ENCODE measurements around the gene ADIPOR1. TPM values are rescaled to one million over a fixed set of nuclear protein-coding genes. Genes with fewer than 3 reads are reported as not detected.

ADIPOR1 gene
- total RNA-seq, 1 experiment from 2014 or later = 71.4 TPM

DNA sequence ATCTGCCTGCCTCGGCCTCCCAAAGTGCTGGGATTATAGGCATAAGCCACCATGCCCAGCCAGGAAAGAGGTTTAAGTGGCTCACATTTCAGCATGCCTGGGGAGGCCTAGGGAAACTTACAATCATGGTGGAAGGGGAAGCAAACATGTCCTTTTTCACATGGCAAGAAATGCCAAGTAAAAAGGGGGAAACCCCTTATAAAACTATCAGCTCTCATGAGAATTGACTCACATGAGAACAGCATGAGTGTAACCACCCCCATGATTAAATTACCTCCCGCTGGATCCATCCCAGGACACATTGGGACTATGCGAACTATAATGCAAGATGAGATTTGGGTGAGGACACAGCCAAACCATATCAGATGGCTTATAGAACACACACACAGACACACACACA lies 22.3 kb downstream of the ADIPOR1 start:
- Histone ChIP-seq H3K4me3 (ENCODE audit: low read depth, low read length) (no peak overlapping the region), H3K4me1 (no peaks in the 10 kb centered on the region), H3K9me3 (peaks cover 5% of the 10 kb centered on the region; the same call in 1 of the 2 replicates), H3K27me3 (replicated peaks; ENCODE audit: control insufficient read depth, insufficient read depth, low read length) (no peaks in the 10 kb centered on the region), H3K36me3 (ENCODE audit: control insufficient read depth, insufficient read depth, low read length) (no peaks in the 10 kb centered on the region; the same call in 1 of the 2 replicates)
- ChIA-PET POLR2A (no interaction called here), CTCF (no interaction called here)
- Mint-ChIP-seq H3K27ac (ENCODE audit: unreplicated experiment) (no peak overlapping the region), H3K36me3 (ENCODE audit: insufficient read depth, unreplicated experiment) (peaks cover 4% of the 10 kb centered on the region), H3K27me3 (ENCODE audit: insufficient read depth, unreplicated experiment) (no peaks in the 10 kb centered on the region), H3K4me1 (ENCODE audit: low read depth, unreplicated experiment) (no peaks in the 10 kb centered on the region), H3K9me3 (ENCODE audit: unreplicated experiment) (peaks cover 21% of the 10 kb centered on the region), H3K4me3 (ENCODE audit: unreplicated experiment) (no peak overlapping the region)
- intact Hi-C loops (cut with micrococcal nuclease; ENCODE audit: unreplicated experiment) = no loop called here
- TF ChIP-seq, protein P1, sequence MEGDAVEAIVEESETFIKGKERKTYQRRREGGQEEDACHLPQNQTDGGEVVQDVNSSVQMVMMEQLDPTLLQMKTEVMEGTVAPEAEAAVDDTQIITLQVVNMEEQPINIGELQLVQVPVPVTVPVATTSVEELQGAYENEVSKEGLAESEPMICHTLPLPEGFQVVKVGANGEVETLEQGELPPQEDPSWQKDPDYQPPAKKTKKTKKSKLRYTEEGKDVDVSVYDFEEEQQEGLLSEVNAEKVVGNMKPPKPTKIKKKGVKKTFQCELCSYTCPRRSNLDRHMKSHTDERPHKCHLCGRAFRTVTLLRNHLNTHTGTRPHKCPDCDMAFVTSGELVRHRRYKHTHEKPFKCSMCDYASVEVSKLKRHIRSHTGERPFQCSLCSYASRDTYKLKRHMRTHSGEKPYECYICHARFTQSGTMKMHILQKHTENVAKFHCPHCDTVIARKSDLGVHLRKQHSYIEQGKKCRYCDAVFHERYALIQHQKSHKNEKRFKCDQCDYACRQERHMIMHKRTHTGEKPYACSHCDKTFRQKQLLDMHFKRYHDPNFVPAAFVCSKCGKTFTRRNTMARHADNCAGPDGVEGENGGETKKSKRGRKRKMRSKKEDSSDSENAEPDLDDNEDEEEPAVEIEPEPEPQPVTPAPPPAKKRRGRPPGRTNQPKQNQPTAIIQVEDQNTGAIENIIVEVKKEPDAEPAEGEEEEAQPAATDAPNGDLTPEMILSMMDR (IDR thresholded peaks at IDR 0.05; ENCODE audit: insufficient read depth in 1 of 2, low read depth in 1 of 2, low read length in 1 of 2, severe bottlenecking in 1 of 2, unreplicated experiment in 1 of 2) = no peak
- DNase-seq = no peak
- no TSS peak for BruUV-seq (replicated peaks)

DNA sequence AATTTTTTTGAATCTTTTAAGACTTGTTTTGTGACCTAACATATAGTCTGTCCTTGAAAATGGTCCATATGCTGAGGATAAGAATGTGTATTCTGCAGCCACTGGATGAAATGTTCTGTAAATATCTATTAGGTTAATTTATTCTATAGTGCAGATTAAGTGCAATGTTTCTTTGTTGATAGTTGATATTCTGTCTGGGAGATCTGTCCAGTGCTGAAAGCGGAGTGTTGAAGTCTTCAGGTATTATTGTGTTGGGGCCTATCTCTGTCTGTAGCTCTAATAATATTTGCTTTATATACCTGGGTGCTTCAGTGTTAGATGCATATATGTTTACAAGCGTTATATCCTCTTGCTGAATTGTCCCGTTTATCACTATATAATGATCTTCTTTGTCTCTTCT lies 23.4 kb downstream of the ADIPOR1 start:
- peaks cover 5% of the 10 kb centered on the region; the same call in 1 of the 2 replicates for H3K9me3 ChIP-seq
- no peak for DNase-seq
- no peak overlapping the region for H3K4me3 ChIP-seq (ENCODE audit: low read depth, low read length)
- no peaks in the 10 kb centered on the region for H3K4me1 ChIP-seq
- no peaks in the 10 kb centered on the region for H3K27me3 ChIP-seq (replicated peaks; ENCODE audit: control insufficient read depth, insufficient read depth, low read length)
- no peaks in the 10 kb centered on the region; the same call in 1 of the 2 replicates for H3K36me3 ChIP-seq (ENCODE audit: control insufficient read depth, insufficient read depth, low read length)
- intact Hi-C loops (cut with micrococcal nuclease; ENCODE audit: unreplicated experiment) = no loop called here
- TF ChIP-seq, protein P1 (IDR thresholded peaks at IDR 0.05; ENCODE audit: insufficient read depth in 1 of 2, low read depth in 1 of 2, low read length in 1 of 2, severe bottlenecking in 1 of 2, unreplicated experiment in 1 of 2) = no peak
- Mint-ChIP-seq H3K4me1 (ENCODE audit: low read depth, unreplicated experiment) (no peaks in the 10 kb centered on the region), H3K9me3 (ENCODE audit: unreplicated experiment) (peaks cover 21% of the 10 kb centered on the region), H3K27ac (ENCODE audit: unreplicated experiment) (no peak overlapping the region), H3K4me3 (ENCODE audit: unreplicated experiment) (no peak overlapping the region), H3K27me3 (ENCODE audit: insufficient read depth, unreplicated experiment) (no peaks in the 10 kb centered on the region), H3K36me3 (ENCODE audit: insufficient read depth, unreplicated experiment) (no peaks in the 10 kb centered on the region)
- POLR2A ChIA-PET = no interaction called here
- CTCF ChIA-PET = no interaction called here
- no TSS peak for BruUV-seq (replicated peaks)

DNA sequence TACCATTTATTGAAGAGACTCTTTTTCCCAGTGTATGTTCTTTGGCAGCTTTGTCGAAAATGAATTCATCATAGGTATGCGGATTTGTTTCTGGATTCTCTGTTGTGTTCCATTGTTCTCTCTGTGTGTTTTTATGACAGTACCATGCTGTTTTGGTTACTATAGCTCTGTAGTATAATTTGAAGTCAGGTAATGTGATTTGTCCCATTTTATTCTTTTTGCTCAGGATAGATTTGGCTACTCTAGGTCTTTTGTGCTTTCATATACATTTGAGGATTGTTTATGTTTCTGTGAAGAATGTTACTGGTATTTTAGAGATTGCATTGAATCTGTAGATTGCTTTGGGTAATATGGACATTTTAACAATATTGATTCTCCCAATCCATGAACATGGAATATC lies 25.6 kb downstream of the ADIPOR1 start:
- no peak overlapping the region for H3K4me3 ChIP-seq (ENCODE audit: low read depth, low read length)
- no peaks in the 10 kb centered on the region for H3K4me1 ChIP-seq
- DNase-seq = no peak
- H3K27ac Mint-ChIP-seq (ENCODE audit: unreplicated experiment) = no peak overlapping the region
- no TSS peak for BruUV-seq (replicated peaks)
- intact Hi-C loops (cut with micrococcal nuclease; ENCODE audit: unreplicated experiment) = no loop called here
- peaks cover 2% of the 10 kb centered on the region for H3K36me3 Mint-ChIP-seq (ENCODE audit: insufficient read depth, unreplicated experiment)
- H3K27me3 ChIP-seq (replicated peaks; ENCODE audit: control insufficient read depth, insufficient read depth, low read length) = no peaks in the 10 kb centered on the region
- CTCF ChIA-PET = no interaction called here
- POLR2A ChIA-PET = no interaction called here
- no peaks in the 10 kb centered on the region for H3K36me3 ChIP-seq (ENCODE audit: control insufficient read depth, insufficient read depth, low read length)
- H3K4me3 Mint-ChIP-seq (ENCODE audit: unreplicated experiment) = no peak overlapping the region
- TF ChIP-seq, protein P1 (IDR thresholded peaks at IDR 0.05; ENCODE audit: insufficient read depth in 1 of 2, low read depth in 1 of 2, low read length in 1 of 2, severe bottlenecking in 1 of 2, unreplicated experiment in 1 of 2) = no peak
- H3K27me3 Mint-ChIP-seq (ENCODE audit: insufficient read depth, unreplicated experiment) = no peaks in the 10 kb centered on the region
- H3K9me3 Mint-ChIP-seq (ENCODE audit: unreplicated experiment) = peaks cover 21% of the 10 kb centered on the region
- no peaks in the 10 kb centered on the region for H3K4me1 Mint-ChIP-seq (ENCODE audit: low read depth, unreplicated experiment)
- H3K9me3 ChIP-seq = peaks cover 5% of the 10 kb centered on the region; the same call in 1 of the 2 replicates

Data from Caco-2 (cell line).